ENCODE results near the gene GPS1. TPM values are rescaled to one million over a fixed set of nuclear protein-coding genes. Genes with fewer than 3 reads are reported as not detected.

The GPS1 gene
- total and polyA plus RNA-seq, 2 of the 4 experiments (the other 2 are of a cell fraction) = 157 to 181 TPM

- Histone ChIP-seq H4K20me1 (ENCODE audit: insufficient read depth, low read length) (no peaks in the 10 kb centered on the region; the same call in 1 of the 2 replicates), H3K4ac (ENCODE audit: low read depth, low read length) (no peak within 1 kb of the TSS), H3K56ac (ENCODE audit: extremely low read depth, insufficient read depth, low read length) (no peak within 1 kb of the TSS), H3K4me2 (ENCODE audit: low read depth, low read length) (peak within 1 kb of the TSS; percentile 78), H2BK15ac (ENCODE audit: low read depth, low read length) (no peak within 1 kb of the TSS), H3K18ac (ENCODE audit: low read depth, low read length) (no peak within 1 kb of the TSS), H3K9me1 (ENCODE audit: insufficient read depth, low read length) (0 out of 2 replicates have a peak, but pooled peaks cover 3% of the 10 kb centered on the region), H2AK5ac (ENCODE audit: low read depth, low read length) (0 out of 2 replicates have a peak within 1 kb of the TSS, but pooled peaks have one; percentile 15), H3K9ac (ENCODE audit: low read depth, low read length) (no peak within 1 kb of the TSS), H4K5ac (ENCODE audit: low read depth, low read length) (no peak within 1 kb of the TSS), H3K27ac (ENCODE audit: insufficient read depth, low read length) (no peak within 1 kb of the TSS), H2AK9ac (replicated peaks; ENCODE audit: low read depth, low read length, poor library complexity) (peak within 1 kb of the TSS; percentile 89), H3K4me3 (ENCODE audit: insufficient read depth, low read depth, low read length) (peak within 1 kb of the TSS; percentile 47), H2AFZ (replicated peaks; ENCODE audit: low read length, poor library complexity) (peak within 1 kb of the TSS; percentile 94), H2BK5ac (ENCODE audit: low read depth, low read length, poor library complexity, severe bottlenecking) (no peak within 1 kb of the TSS), H2BK120ac (ENCODE audit: low read depth, low read length) (no peak within 1 kb of the TSS), H3K4me1 (ENCODE audit: control insufficient read depth, insufficient read depth, low read length) (peaks cover 7% of the 10 kb centered on the region), H3K9me3 (ENCODE audit: control insufficient read depth, insufficient read depth, low read length) (no peaks in the 10 kb centered on the region), H2BK20ac (ENCODE audit: low read depth, low read length) (no peak within 1 kb of the TSS), H3K27me3 (ENCODE audit: control insufficient read depth, insufficient read depth, low read length) (no peaks in the 10 kb centered on the region), H3K36me3 (ENCODE audit: control insufficient read depth, insufficient read depth, low read length) (peaks cover 2% of the 10 kb centered on the region), H4K91ac (ENCODE audit: insufficient read depth, low read depth, low read length) (no peak within 1 kb of the TSS), H3K79me1 (ENCODE audit: low read depth in 1 of 2, low read length in 2 of 2) (peaks cover 1 to 6% of the 10 kb centered on the region in 2 experiments), H4K8ac (ENCODE audit: low read depth in 2 of 2, low read length in 2 of 2) (peak within 1 kb of the TSS in 1 of 2 experiments; percentile 46; a peak in 2 of 4 replicates), H3K14ac (replicated peaks; ENCODE audit: low read depth, low read length) (no peak within 1 kb of the TSS), H3K23ac (ENCODE audit: low read depth, low read length) (no peak within 1 kb of the TSS)
- DNase-seq (peak; percentile 11), ATAC-seq (ENCODE audit: low read depth) (peak; percentile 74)
- no TSS peak for BruUV-seq (replicated peaks)
- ChIA-PET CTCF (no interaction called here), POLR2A (ENCODE audit: unreplicated experiment) (no interaction called here)
- WGBS, 2 experiments (ENCODE audit: extremely low coverage in 2 of 2, insufficient read length in 1 of 2) = 1% methylated on average over 15 of the region's 96 CpGs; no CpG with 5 or more reads in 1 of the 2 experiments
- in situ Hi-C loops (cut with MboI; ENCODE audit: low sequenced_read_pairs) = loop anchor here (5.0 kb wide), 1 partner anchor 126 kb away; no protein-coding TSS in a partner anchor
- no peak for TF ChIP-seq CTCF (conservative IDR thresholded peaks at IDR 0.05; ENCODE audit: low read depth, low read length)
- TF ChIP-seq RAD21 (IDR thresholded peaks at IDR 0.05; ENCODE audit: low read length) = no peak
- TF ChIP-seq POLR2A (IDR thresholded peaks at IDR 0.05; ENCODE audit: low read depth, low read length) = no peak
- TF ChIP-seq USF2 (IDR thresholded peaks at IDR 0.05; ENCODE audit: low read depth, low read length) = no peak
- no peak for TF ChIP-seq FOS (IDR thresholded peaks at IDR 0.05; ENCODE audit: low read depth, low read length)
- TF ChIP-seq RCOR1 (IDR thresholded peaks at IDR 0.05; ENCODE audit: insufficient replicate concordance, low read length) = no peak
- TF ChIP-seq RFX5 (IDR thresholded peaks at IDR 0.05; ENCODE audit: low read depth, low read length) = no peak
- TF ChIP-seq NFE2L2 (IDR thresholded peaks at IDR 0.05; ENCODE audit: low read depth, low read length) = no peak
- TF ChIP-seq, protein P1, sequence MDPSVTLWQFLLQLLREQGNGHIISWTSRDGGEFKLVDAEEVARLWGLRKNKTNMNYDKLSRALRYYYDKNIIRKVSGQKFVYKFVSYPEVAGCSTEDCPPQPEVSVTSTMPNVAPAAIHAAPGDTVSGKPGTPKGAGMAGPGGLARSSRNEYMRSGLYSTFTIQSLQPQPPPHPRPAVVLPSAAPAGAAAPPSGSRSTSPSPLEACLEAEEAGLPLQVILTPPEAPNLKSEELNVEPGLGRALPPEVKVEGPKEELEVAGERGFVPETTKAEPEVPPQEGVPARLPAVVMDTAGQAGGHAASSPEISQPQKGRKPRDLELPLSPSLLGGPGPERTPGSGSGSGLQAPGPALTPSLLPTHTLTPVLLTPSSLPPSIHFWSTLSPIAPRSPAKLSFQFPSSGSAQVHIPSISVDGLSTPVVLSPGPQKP (IDR thresholded peaks at IDR 0.05; ENCODE audit: borderline replicate concordance, low read depth, low read length) = no peak
- TF ChIP-seq MAFK (IDR thresholded peaks at IDR 0.05; ENCODE audit: low read depth, low read length) = no peak
- no peak for TF ChIP-seq CHD1 (IDR thresholded peaks at IDR 0.05; ENCODE audit: low read depth, low read length)
- no peak for TF ChIP-seq SMC3 (IDR thresholded peaks at IDR 0.05; ENCODE audit: low read depth, low read length)
- dilution Hi-C loops (cut with HindIII; ENCODE audit: low sequenced_read_pairs, unreplicated experiment) = no loop called here
- intact Hi-C loops (cut with micrococcal nuclease) = loop anchor here (1.0 to 10.0 kb wide), 2 partner anchors 67 to 293 kb away; partner anchors contain the start of gene FASN
Observed at GRCh38 chr17:82031303-82031884, 20.3 kb upstream of the GPS1 start, which contains the start of gene RAC3. Gene RAC3 (plus strand): TSS chr17:82031678. CDS start chr17:82031762, 84 bp downstream.

All from IMR-90 (cell line).